Measurements from ENCODE around the gene RNF31. TPM values are rescaled to one million over a fixed set of nuclear protein-coding genes. Genes with fewer than 3 reads are reported as not detected.

Gene RNF31
- total RNA-seq, 2 experiments from 2014 or later = 131 to 153 TPM

DNA sequence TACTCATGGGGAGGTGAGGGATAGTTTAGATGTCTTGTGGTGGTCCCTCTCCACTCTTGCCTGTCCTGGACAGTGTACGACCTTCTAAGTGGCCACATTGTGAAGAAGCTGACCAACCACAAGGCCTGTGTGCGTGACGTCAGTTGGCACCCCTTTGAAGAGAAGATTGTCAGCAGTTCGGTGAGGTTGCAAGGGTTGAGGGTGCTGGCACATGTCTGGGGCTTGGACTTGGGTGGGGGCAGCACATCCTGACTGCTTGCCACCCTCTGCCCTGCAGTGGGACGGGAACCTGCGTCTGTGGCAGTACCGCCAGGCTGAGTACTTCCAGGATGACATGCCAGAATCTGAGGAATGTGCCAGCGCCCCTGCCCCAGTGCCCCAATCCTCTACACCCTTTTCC lies 24.4 kb upstream of the RNF31 start:
- no peaks in the 10 kb centered on the region for H3K9me3 Mint-ChIP-seq
- POLR2A ChIA-PET = interaction anchor here (0.9 to 5.9 kb wide), 4 partner anchors 8 to 19 kb away, joined by 3 to 43 read pairs (median 16); partner anchors contain the start of genes DCAF11, EMC9, NRL and PSME1

DNA sequence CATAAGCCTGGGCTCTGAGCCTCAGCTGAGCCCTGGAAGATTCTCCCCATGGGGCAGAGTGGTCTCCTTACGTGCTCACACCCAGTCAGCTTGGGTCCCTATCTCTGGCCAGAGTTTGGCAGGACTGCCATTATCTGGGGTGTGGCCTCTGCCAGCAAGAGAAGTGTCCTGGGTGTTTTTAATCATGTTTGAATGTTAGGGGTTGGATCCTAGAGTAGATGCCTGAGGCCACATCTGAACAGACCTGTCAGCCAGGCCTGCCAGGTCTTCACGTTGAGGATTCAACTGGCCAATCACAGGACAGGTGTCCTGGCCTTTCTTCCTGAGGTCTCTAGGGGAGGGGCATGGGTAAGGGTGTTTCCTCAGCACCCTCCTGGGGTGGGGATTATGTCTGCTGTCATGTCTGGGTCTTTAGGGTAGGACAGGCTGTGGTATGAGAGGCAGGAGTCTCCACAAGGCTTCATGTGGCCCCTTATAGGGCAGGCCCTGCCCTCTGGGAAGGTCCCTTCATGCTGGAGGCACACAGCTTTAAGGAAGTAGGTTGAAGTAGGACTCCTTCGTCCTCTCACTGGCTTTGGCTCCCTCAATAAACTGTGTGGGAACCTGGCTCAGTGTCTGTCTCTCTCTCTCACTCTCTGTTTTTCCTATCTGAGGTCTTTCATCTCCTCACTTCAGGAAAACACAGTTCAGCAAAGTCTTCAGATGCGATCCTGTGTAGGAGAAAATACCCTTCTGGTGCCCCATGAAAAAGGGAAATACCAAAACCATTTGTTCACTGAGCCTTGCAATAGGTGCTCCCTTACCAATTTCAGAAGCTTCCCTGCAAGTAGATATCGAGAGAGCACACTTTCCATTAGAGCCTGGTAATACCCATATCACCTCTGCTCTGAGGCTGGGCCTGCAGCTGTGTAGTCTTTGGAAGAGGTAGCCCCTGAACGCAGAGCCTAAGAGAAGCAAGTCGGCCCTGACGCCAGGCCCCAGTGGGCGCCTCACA lies 23.6 kb upstream of the RNF31 start:
- DNase-seq = no peak
- H3K27me3 Mint-ChIP-seq = no peaks in the 10 kb centered on the region
- no peaks in the 10 kb centered on the region for H3K9me3 Mint-ChIP-seq
- H3K27ac Mint-ChIP-seq = peak overlapping the region; percentile 19
- POLR2A ChIA-PET = interaction anchor here (5.8 to 5.9 kb wide), 2 partner anchors 9 to 12 kb away, joined by 29 to 43 read pairs; partner anchors contain the start of genes DCAF11, NRL and PSME1
- peaks cover 5% of the 10 kb centered on the region for H3K4me1 Mint-ChIP-seq
- no peak overlapping the region for H3K4me3 Mint-ChIP-seq
- peaks cover 22% of the 10 kb centered on the region for H3K36me3 Mint-ChIP-seq
- ATAC-seq (ENCODE audit: low read depth) = no peak

More for the DNA sequence above, 24.4 kb upstream of the RNF31 start:
- H3K4me3 Mint-ChIP-seq = no peak overlapping the region
- DNase-seq (no peak), ATAC-seq (ENCODE audit: low read depth) (no peak)
- H3K36me3 Mint-ChIP-seq = peaks cover 28% of the 10 kb centered on the region
- H3K27ac Mint-ChIP-seq = no peak overlapping the region
- H3K27me3 Mint-ChIP-seq = no peaks in the 10 kb centered on the region
- peaks cover 11% of the 10 kb centered on the region for H3K4me1 Mint-ChIP-seq

DNA sequence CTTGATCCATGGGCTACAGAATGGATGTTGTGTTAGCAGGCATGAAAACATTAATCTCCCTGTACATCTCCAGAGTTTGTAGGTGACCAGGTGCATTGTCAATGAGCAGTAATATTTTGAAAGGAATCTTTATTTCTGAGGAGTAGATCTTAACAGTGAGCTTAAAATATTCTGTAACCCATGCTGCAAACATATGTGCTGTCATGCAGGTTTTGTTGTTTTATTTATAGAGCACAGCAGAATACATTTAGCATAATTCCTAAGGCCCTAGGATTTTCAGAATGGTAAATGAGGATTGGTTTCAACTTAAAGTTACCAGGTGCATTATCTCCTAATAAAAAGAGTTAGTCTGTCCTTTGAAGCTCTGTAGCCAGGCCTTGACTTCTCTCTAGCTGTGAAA lies 20.4 kb upstream of the RNF31 start:
- Mint-ChIP-seq H3K4me1 (peaks cover 8% of the 10 kb centered on the region), H3K4me3 (no peak overlapping the region), H3K9me3 (no peaks in the 10 kb centered on the region), H3K27ac (no peak overlapping the region), H3K36me3 (peaks cover 20% of the 10 kb centered on the region), H3K27me3 (no peaks in the 10 kb centered on the region)
- no peak for ATAC-seq (ENCODE audit: low read depth)
- no peak for DNase-seq
- POLR2A ChIA-PET = interaction anchor here (0.7 to 5.9 kb wide), 7 partner anchors 9 to 34 kb away, joined by 3 to 43 read pairs (median 7); partner anchors contain the start of genes DCAF11, EMC9, IRF9 and NRL

DNA sequence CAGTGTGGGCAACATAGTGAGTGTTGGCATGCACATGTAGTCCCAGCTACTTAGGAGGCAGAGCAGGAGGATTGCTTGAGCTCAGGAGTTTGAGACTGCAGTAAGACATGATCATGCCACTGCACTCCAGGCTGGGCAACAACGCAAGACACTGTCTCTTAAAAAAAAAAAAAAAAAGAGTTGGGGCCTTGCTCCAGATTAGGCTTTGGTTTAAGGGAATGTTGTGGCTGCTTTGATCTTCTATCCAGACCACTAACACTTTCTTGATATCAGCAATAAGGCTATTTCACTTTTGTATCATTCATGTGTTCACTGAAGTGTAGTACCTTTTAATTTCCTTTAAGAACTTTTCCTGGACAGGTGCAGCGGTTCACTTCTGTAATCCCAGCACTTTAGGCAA lies 19.6 kb upstream of the RNF31 start:
- peaks cover 13% of the 10 kb centered on the region for H3K4me1 Mint-ChIP-seq
- no peaks in the 10 kb centered on the region for H3K9me3 Mint-ChIP-seq
- no peak for ATAC-seq (ENCODE audit: low read depth)
- peaks cover 14% of the 10 kb centered on the region for H3K36me3 Mint-ChIP-seq
- DNase-seq = no peak
- POLR2A ChIA-PET = interaction anchor here (1.2 to 5.9 kb wide), 3 partner anchors 8 to 14 kb away, joined by 3 to 43 read pairs (median 7); partner anchors contain the start of genes DCAF11, EMC9, NRL and PSME1
- no peak overlapping the region for H3K27ac Mint-ChIP-seq
- no peak overlapping the region for H3K4me3 Mint-ChIP-seq
- H3K27me3 Mint-ChIP-seq = no peaks in the 10 kb centered on the region

DNA sequence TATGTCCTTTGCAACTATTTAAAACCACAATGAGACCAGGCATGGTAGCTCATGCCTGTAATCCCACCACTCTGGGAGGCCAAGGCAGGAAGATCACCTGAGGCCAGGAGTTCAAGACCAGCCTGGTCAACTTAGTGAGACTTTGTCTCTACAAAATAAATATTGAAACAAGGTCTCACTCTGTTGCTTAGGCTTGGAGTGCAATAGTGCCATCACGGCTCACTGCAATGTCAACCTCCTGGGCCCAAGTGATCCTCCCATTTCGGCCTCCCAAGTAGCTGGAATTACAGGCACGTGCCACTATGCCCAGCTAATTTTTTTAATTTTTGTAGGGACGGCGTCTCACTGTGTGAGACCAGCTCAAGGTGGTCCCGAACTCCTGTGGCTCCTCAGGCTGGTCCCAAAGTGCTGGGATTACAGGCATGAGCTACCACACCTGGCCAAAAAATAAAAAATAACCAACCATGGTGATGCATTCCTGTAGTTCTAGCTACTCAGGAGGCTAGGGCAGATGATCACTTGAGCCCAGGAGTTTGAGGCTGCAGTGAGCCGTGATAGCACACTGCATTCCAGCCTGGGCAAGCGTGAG lies 17.8 kb upstream of the RNF31 start:
- no peaks in the 10 kb centered on the region for H3K9me3 Mint-ChIP-seq
- ATAC-seq (ENCODE audit: low read depth) = no peak
- H3K27me3 Mint-ChIP-seq = no peaks in the 10 kb centered on the region
- peaks cover 18% of the 10 kb centered on the region for H3K4me1 Mint-ChIP-seq
- no peak for DNase-seq
- POLR2A ChIA-PET = interaction anchor here (1.3 to 5.6 kb wide), 2 partner anchors 12 to 13 kb away, joined by 4 to 51 read pairs; partner anchors contain the start of genes DCAF11, EMC9 and NRL
- H3K27ac Mint-ChIP-seq = no peak overlapping the region
- H3K36me3 Mint-ChIP-seq = peaks cover 10% of the 10 kb centered on the region
- no peak overlapping the region for H3K4me3 Mint-ChIP-seq

DNA sequence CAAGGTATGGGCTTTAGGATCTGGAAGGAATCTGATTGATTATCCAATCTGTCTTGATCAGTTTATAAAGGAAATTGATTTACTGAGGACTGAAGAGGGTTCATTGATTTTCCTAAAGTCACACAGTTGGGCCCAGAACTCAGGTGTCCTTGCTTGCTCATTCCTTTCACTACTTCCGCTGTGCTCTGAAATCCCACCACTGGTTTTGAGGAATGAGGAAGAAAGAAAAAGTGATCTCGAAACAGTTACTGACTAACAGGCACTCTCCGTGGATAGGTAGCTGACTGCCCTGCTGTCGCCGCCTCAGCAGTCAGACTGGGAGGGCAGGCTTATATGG lies 16.9 kb upstream of the RNF31 start, which contains the start of gene FITM1:
FITM1 (plus strand) TSS at position 280 of the 337 bp plus-strand sequence. CDS start 905 bp downstream, outside the sequence.
- no peaks in the 10 kb centered on the region for H3K9me3 Mint-ChIP-seq
- H3K36me3 Mint-ChIP-seq = peaks cover 8% of the 10 kb centered on the region
- ATAC-seq (ENCODE audit: low read depth) (no peak), DNase-seq (no peak)
- POLR2A ChIA-PET = interaction anchor here (1.2 to 5.6 kb wide), 2 partner anchors 14 to 34 kb away, joined by 3 to 51 read pairs; partner anchors contain the start of genes DCAF11 and NRL
- H3K4me1 Mint-ChIP-seq = peaks cover 23% of the 10 kb centered on the region
- H3K27me3 Mint-ChIP-seq = no peaks in the 10 kb centered on the region
- H3K4me3 Mint-ChIP-seq = no peak within 1 kb of the TSS
- peak within 1 kb of the TSS; percentile 38 for H3K27ac Mint-ChIP-seq

DNA sequence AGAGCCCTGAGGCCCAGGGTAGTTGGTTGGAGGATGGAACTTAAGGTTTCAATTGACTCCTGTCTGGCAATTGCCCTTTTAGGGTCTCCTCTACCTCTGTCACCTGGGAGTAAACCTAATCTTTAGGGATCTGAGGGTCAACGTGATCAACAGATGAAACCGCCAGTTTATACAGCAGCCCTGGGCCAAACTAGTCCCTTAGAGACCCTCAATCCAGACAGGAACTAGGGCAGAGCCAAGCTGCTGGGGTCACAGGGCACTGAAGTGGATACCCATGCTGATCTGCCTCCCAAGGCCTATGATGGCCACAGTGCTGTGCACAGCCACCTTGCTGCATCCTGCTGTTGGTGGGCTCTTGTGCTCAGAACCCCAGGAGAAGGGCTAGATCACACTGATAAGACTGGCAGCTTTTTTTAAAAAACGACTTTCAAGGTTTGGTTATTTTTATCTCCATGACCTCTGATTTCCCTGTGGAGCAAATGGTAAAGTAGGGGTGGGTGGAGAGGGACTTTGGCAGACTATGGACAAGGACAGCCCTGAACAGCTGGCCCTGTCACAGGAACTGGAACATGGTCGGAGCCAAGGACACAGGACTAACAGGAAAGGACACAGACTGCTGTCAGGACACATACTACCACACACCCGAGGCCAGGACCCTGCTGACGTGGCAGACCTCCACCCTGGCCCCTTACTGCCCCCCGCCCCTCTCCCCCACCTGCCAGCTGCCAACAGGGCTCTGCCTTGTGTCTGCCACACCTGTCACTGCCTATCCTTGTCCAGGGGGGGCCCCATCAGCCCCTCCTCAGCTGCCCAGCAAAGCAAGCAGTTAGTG lies 16.4 kb upstream of the RNF31 start:
- H3K36me3 Mint-ChIP-seq = peaks cover 8% of the 10 kb centered on the region
- H3K4me3 Mint-ChIP-seq = no peak overlapping the region
- H3K27me3 Mint-ChIP-seq = no peaks in the 10 kb centered on the region
- peak overlapping the region; percentile 38 for H3K27ac Mint-ChIP-seq
- peaks cover 25% of the 10 kb centered on the region for H3K4me1 Mint-ChIP-seq
- ATAC-seq (ENCODE audit: low read depth) (no peak), DNase-seq (no peak)
- POLR2A ChIA-PET = interaction anchor here (1.2 to 5.6 kb wide), 5 partner anchors 9 to 33 kb away, joined by 3 to 51 read pairs (median 9); partner anchors contain the start of genes DCAF11, IRF9, NRL and PSME2
- no peaks in the 10 kb centered on the region for H3K9me3 Mint-ChIP-seq

DNA sequence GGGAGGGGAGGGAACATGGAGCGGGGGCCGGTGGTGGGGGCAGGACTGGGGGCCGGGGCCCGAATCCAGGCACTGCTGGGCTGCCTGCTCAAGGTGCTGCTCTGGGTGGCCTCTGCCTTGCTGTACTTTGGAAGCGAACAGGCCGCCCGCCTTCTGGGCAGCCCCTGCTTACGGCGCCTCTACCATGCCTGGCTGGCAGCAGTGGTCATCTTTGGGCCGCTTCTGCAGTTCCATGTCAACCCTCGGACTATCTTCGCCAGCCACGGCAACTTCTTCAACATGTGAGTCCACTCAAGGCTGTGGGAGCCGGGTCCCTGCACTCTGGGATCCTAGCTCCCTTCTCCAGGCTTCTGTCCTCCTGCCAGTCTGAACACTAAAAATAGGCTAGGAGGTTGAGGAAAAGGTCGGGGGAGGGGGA lies 15.7 kb upstream of the RNF31 start:
- peaks cover 9% of the 10 kb centered on the region for H3K36me3 Mint-ChIP-seq
- no peaks in the 10 kb centered on the region for H3K27me3 Mint-ChIP-seq
- H3K4me1 Mint-ChIP-seq = peaks cover 25% of the 10 kb centered on the region
- no peaks in the 10 kb centered on the region for H3K9me3 Mint-ChIP-seq
- POLR2A ChIA-PET = interaction anchor here (1.0 to 5.6 kb wide), 6 partner anchors 9 to 81 kb away, joined by 3 to 51 read pairs (median 6); partner anchors contain the start of genes CHMP4A, DCAF11, IRF9 and NRL
- H3K27ac Mint-ChIP-seq = peak overlapping the region; percentile 88
- H3K4me3 Mint-ChIP-seq = no peak overlapping the region
- no peak for DNase-seq
- ATAC-seq (ENCODE audit: low read depth) = no peak

DNA sequence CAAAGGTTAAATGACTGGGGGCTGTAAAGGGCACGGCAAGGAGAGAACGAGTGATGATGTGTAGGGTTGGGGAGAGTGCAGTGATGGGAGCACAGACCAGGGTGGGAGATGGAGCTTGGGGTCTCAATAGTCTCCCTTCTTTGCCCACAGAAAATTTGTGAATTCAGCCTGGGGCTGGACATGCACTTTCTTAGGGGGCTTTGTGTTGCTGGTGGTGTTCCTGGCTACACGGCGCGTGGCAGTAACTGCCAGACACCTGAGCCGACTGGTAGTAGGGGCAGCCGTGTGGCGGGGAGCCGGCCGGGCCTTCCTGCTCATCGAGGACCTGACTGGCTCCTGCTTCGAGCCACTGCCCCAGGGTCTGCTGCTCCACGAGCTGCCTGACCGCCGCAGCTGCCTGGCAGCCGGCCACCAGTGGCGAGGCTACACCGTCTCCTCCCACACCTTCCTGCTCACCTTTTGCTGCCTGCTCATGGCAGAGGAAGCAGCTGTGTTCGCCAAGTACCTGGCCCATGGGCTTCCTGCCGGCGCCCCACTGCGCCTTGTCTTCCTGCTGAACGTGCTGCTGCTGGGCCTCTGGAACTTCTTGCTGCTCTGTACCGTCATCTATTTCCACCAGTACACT lies 15.1 kb upstream of the RNF31 start:
- peaks cover 31% of the 10 kb centered on the region for H3K4me1 Mint-ChIP-seq
- POLR2A ChIA-PET = interaction anchor here (1.0 to 5.6 kb wide), 7 partner anchors 9 to 81 kb away, joined by 3 to 51 read pairs (median 9); partner anchors contain the start of genes CHMP4A, DCAF11, EMC9 and IRF9
- peak overlapping the region; percentile 88 for H3K27ac Mint-ChIP-seq
- H3K36me3 Mint-ChIP-seq = peaks cover 15% of the 10 kb centered on the region
- ATAC-seq (ENCODE audit: low read depth) (no peak), DNase-seq (peak; percentile 43)
- H3K9me3 Mint-ChIP-seq = no peaks in the 10 kb centered on the region
- no peaks in the 10 kb centered on the region for H3K27me3 Mint-ChIP-seq
- H3K4me3 Mint-ChIP-seq = peak overlapping the region; percentile 33

DNA sequence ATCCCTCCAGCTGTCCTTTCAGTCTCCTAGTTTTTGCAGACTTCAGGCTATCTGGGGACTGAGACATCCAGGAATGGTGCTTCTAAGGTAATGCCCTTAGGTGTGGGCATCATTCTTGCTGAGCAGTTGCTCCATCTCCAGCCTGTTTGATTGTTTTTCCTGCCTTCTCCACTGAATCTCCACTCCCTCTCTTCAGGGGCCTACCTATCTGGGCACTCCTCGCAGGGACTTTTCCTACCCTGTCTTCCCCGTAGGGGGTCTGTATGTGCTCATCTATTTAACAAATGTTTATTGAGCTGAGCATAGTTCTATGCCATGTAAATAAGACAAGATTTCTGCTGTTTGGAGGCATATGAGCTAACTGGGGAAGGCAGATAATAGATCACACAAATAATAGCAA lies 14.3 kb upstream of the RNF31 start:
- no peak for ATAC-seq (ENCODE audit: low read depth)

DNA sequence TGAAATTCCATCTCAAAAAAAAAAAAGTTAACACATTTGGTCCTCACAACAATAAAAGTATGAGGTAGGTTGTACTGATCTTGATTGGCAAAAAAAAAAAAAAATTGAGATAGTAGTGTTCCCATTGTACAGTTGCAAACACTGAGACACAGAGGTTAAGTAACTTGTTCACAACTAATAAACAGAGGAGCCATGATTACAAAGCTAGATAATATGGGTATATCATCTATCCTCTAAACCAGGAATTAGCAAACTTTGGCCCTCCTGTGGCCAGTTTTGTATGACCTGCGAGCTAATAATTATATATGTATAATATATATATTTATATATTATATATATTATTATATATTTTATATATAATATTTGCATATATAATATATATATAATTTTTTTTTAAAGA lies 13.6 kb upstream of the RNF31 start:
- H3K4me1 Mint-ChIP-seq = peaks cover 38% of the 10 kb centered on the region
- H3K27me3 Mint-ChIP-seq = no peaks in the 10 kb centered on the region
- H3K36me3 Mint-ChIP-seq = peaks cover 24% of the 10 kb centered on the region
- H3K9me3 Mint-ChIP-seq = no peaks in the 10 kb centered on the region
- POLR2A ChIA-PET = interaction anchor here (0.9 to 5.6 kb wide), 6 partner anchors 8 to 577 kb away, joined by 3 to 51 read pairs (median 8); partner anchors contain the start of genes DCAF11, EMC9, IRF9 and NRL
- H3K27ac Mint-ChIP-seq = no peak overlapping the region
- ATAC-seq (ENCODE audit: low read depth) = no peak
- DNase-seq = no peak
- H3K4me3 Mint-ChIP-seq = no peak overlapping the region

More for the DNA sequence above, 14.3 kb upstream of the RNF31 start:
- no peaks in the 10 kb centered on the region for H3K9me3 Mint-ChIP-seq
- peak overlapping the region; percentile 33 for H3K4me3 Mint-ChIP-seq
- H3K27ac Mint-ChIP-seq = peak overlapping the region; percentile 88
- POLR2A ChIA-PET = interaction anchor here (0.9 to 5.6 kb wide), 7 partner anchors 8 to 576 kb away, joined by 3 to 51 read pairs (median 6); partner anchors contain the start of genes DCAF11, EMC9, IRF9 and NRL
- peaks cover 16% of the 10 kb centered on the region for H3K36me3 Mint-ChIP-seq
- no peaks in the 10 kb centered on the region for H3K27me3 Mint-ChIP-seq
- DNase-seq = no peak
- H3K4me1 Mint-ChIP-seq = peaks cover 32% of the 10 kb centered on the region

DNA sequence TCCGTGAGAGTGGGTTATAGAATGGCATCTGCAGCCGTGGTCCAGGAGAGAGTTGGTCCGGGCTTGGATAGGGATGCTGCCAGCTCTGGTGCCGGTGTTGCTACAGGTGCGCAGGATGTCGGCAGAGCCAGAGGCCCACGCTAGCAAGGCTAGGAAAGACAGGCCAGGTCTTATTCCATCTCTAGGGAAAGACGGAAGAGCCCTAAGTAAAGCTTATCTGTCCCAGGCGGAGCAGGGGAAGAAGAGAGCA lies 11.8 kb upstream of the RNF31 start:
- DNase-seq (no peak), ATAC-seq (ENCODE audit: low read depth) (peak; percentile 1)
- Mint-ChIP-seq H3K4me3 (peak overlapping the region; percentile 96), H3K36me3 (peaks cover 35% of the 10 kb centered on the region), H3K27ac (peak overlapping the region; percentile 94), H3K9me3 (no peaks in the 10 kb centered on the region), H3K27me3 (no peaks in the 10 kb centered on the region), H3K4me1 (peaks cover 50% of the 10 kb centered on the region)
- POLR2A ChIA-PET = interaction anchor here (0.5 to 7.5 kb wide), 20 partner anchors 11 to 301 kb away, joined by 3 to 176 read pairs (median 6); partner anchors contain the start of genes CHMP4A, DCAF11, IRF9 and NRL
